ENCODE data around the gene SCFD2.

SCFD2 gene

GRCh38 chr4:53364624-53365023 lies 1.2 kb downstream of the SCFD2 start:
- peaks cover 41% of the 10 kb centered on the region for H3K4me1 Mint-ChIP-seq
- TF ChIP-seq, protein P1, sequence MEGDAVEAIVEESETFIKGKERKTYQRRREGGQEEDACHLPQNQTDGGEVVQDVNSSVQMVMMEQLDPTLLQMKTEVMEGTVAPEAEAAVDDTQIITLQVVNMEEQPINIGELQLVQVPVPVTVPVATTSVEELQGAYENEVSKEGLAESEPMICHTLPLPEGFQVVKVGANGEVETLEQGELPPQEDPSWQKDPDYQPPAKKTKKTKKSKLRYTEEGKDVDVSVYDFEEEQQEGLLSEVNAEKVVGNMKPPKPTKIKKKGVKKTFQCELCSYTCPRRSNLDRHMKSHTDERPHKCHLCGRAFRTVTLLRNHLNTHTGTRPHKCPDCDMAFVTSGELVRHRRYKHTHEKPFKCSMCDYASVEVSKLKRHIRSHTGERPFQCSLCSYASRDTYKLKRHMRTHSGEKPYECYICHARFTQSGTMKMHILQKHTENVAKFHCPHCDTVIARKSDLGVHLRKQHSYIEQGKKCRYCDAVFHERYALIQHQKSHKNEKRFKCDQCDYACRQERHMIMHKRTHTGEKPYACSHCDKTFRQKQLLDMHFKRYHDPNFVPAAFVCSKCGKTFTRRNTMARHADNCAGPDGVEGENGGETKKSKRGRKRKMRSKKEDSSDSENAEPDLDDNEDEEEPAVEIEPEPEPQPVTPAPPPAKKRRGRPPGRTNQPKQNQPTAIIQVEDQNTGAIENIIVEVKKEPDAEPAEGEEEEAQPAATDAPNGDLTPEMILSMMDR (IDR thresholded peaks at IDR 0.05; ENCODE audit: unreplicated experiment in 3 of 3), result no peak
- H3K36me3 Mint-ChIP-seq (ENCODE audit: low read depth), result no peaks in the 10 kb centered on the region
- H3K27me3 Mint-ChIP-seq (ENCODE audit: low read depth), result peaks cover 24% of the 10 kb centered on the region
- H3K9me3 Mint-ChIP-seq, result no peaks in the 10 kb centered on the region
- no peak overlapping the region for H3K27ac Mint-ChIP-seq
- peak overlapping the region; percentile 93 to 96 (median 95) for H3K4me3 Mint-ChIP-seq

GRCh38 chr4:53362093-53362492 lies 3.8 kb downstream of the SCFD2 start:
- Mint-ChIP-seq H3K4me1 (peaks cover 41% of the 10 kb centered on the region), H3K27ac (no peak overlapping the region), H3K27me3 (ENCODE audit: low read depth) (peaks cover 4% of the 10 kb centered on the region), H3K36me3 (ENCODE audit: low read depth) (no peaks in the 10 kb centered on the region), H3K4me3 (peak overlapping the region; percentile 47 to 74 (median 68)), H3K9me3 (no peaks in the 10 kb centered on the region)
- TF ChIP-seq, protein P1 (IDR thresholded peaks at IDR 0.05; ENCODE audit: unreplicated experiment in 3 of 3), result no peak

DNA sequence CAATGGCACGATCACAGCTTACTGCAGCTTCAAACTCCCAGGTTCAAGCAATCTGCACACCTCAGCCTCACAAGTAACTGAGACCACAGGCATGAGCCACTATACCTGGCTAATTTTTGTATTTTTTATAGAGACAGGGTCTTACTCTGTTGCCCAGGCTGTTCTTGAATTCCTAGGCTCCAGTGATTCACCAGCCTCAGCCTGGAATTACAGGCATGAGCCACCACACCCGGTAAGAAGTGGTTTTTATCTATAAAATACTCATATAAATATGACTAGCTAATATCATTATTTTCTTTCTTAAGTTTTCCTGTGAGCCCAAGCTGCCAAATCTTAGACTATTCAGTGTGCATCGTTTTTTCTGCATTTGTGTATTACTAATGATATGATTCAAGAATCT lies 4.4 kb downstream of the SCFD2 start:
- H3K4me1 Mint-ChIP-seq, result peaks cover 39% of the 10 kb centered on the region
- H3K27ac Mint-ChIP-seq, result no peak overlapping the region
- TF ChIP-seq, protein P1 (IDR thresholded peaks at IDR 0.05; ENCODE audit: unreplicated experiment in 3 of 3), result no peak

GRCh38 chr4:53355930-53356521 lies 9.8 kb downstream of the SCFD2 start:
- Mint-ChIP-seq H3K27ac (no peak overlapping the region), H3K4me1 (peaks cover 6% of the 10 kb centered on the region), H3K4me3 (no peak overlapping the region), H3K36me3 (ENCODE audit: low read depth) (peaks cover 5% of the 10 kb centered on the region), H3K9me3 (peaks cover 4% of the 10 kb centered on the region), H3K27me3 (ENCODE audit: low read depth) (no peaks in the 10 kb centered on the region)
- TF ChIP-seq, protein P1 (IDR thresholded peaks at IDR 0.05; ENCODE audit: unreplicated experiment in 3 of 3), result no peak

More for the DNA sequence above, 4.4 kb downstream of the SCFD2 start:
- Mint-ChIP-seq H3K36me3 (ENCODE audit: low read depth) (no peaks in the 10 kb centered on the region), H3K4me3 (no peak overlapping the region), H3K9me3 (no peaks in the 10 kb centered on the region), H3K27me3 (ENCODE audit: low read depth) (peaks cover 4% of the 10 kb centered on the region)

DNA sequence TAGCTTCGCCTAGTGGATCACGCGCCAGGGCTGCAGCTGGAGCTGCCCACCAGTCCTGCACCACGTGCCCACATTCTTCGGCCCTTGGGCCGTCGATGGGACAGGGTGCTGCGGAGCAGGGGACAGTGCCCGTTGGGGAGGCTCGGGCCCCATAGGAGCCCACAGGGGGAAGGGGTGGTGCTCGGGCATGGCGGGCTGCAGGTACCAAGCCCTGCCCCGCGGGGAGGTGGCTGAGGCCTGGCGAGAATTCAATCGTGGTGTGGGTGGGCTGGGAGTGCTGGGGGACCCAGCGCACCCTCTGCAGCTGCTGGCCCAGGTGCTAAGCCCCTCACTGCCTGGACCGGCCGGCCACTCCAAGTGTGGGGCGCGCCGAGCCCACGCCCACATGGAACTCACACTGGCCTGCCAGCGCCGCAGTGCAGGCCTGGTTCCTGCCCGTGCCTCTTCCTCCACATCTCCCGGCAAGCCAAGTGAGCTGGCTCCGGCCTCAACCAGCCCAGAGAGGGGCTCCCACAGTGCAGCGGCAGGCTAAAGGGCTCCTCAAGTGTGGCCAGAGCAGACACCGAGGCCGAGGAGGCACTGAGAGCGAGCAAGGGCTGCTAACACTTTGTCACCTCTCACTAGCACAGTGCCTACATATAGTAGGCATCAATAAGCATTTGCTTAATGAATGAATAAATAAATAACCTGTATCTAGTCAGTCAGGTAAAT lies 11.7 kb downstream of the SCFD2 start:
- TF ChIP-seq, protein P1 (IDR thresholded peaks at IDR 0.05; ENCODE audit: unreplicated experiment in 3 of 3), result no peak
- no peak overlapping the region for H3K27ac Mint-ChIP-seq
- H3K4me1 Mint-ChIP-seq, result no peaks in the 10 kb centered on the region
- H3K4me3 Mint-ChIP-seq, result no peak overlapping the region
- peaks cover 5% of the 10 kb centered on the region for H3K36me3 Mint-ChIP-seq (ENCODE audit: low read depth)
- no peaks in the 10 kb centered on the region for H3K27me3 Mint-ChIP-seq (ENCODE audit: low read depth)
- peaks cover 4% of the 10 kb centered on the region for H3K9me3 Mint-ChIP-seq

DNA sequence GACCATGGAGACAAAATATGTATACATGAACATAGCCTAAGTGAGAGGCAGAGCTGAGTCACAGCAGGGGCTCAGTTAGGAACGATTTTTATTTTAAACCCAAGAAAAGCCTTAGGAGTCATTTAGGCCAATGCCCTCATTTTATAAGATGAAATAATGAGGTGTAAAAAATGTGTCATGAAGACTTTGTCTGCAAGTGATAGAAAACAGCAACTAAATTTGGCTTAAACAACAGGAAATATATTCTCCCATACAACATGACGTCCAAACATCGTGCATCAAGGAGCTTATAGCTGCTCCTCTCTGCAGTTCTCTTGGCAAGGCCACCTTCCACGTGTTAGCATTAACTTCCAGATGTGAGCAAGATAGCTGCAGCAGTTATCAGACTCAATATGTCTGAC lies 16.8 kb downstream of the SCFD2 start:
- no peak overlapping the region for H3K4me3 Mint-ChIP-seq
- H3K27ac Mint-ChIP-seq, result no peak overlapping the region
- TF ChIP-seq, protein P1 (IDR thresholded peaks at IDR 0.05; ENCODE audit: unreplicated experiment in 3 of 3), result no peak
- no peaks in the 10 kb centered on the region for H3K27me3 Mint-ChIP-seq (ENCODE audit: low read depth)
- peaks cover 7% of the 10 kb centered on the region for H3K9me3 Mint-ChIP-seq
- peaks cover 12% of the 10 kb centered on the region for H3K36me3 Mint-ChIP-seq (ENCODE audit: low read depth)
- no peaks in the 10 kb centered on the region for H3K4me1 Mint-ChIP-seq

Measured in nephron (organoid).